Right cardiac atrium (tissue), 5 donors: Measurements from ENCODE around the gene ZSCAN21. TPM values are rescaled to one million over a fixed set of nuclear protein-coding genes. Genes with fewer than 3 reads are reported as not detected.

Experiments used
- ATAC-seq, 2 donors: fragments of 200-7000 bp; cut with Tn5 transposase; one replicate each; pipeline versions ENCODE4 v1.8.0 to v1.9.1; 2020; ENCODE audit warnings: moderate library complexity in 2 of 2, mild to moderate bottlenecking in 1 of 2
- DNase-seq, 3 donors: peaks; one replicate each; pipeline ENCODE4 v3.0.0-alpha.2; 2020
- H3K27ac ChIP-seq: one replicate; pipeline ENCODE4 v1.5.1; 2013; ENCODE audit warnings: mild to moderate bottlenecking, low read length, control low read depth, moderate library complexity
- H3K27me3 ChIP-seq: one replicate; pipeline ENCODE4 v1.6.1; 2013; ENCODE audit not compliant: control insufficient read depth, insufficient read depth
- H3K4me1 ChIP-seq: one replicate; pipeline ENCODE4 v1.6.1; 2013; ENCODE audit warnings: low read length; ENCODE audit not compliant: control insufficient read depth, insufficient read depth
- H3K4me3 ChIP-seq: one replicate; pipeline ENCODE4 v1.5.1; 2013; ENCODE audit warnings: low read length, control low read depth
- H3K9me3 ChIP-seq: one replicate; pipeline ENCODE4 v1.6.1; 2013; ENCODE audit warnings: low read length; ENCODE audit not compliant: control insufficient read depth
- WGBS: extraction: QIAGEN DNeasy Blood & Tissue Kit; methylation state at CpG from one replicate; pipeline ENCODE4 v1.1.7; 2013; 5-methylcytosine and 5-hydroxymethylcytosine counted together
- intact Hi-C, 4 donors: fragments of 100-400 bp; cut with DNase I; formaldehyde crosslinking; loops; one replicate each; pipeline versions ENCODE4 v1.11.0 to v1.14.0; 2022 to 2023
- polyA plus RNA-seq: library from polyadenylated mRNA; stranded (reverse); fragments of 200-250 nt; gene quantifications from one replicate; pipeline ENCODE4 v1.2.3, GENCODE V29; 2013
- total RNA-seq, 4 donors: library from RNA; stranded (reverse); fragmentation: NEBNext Ultra II Directional; extraction: Animal tissue kit (Norgen Biotek cat#: 25700); gene quantifications; one replicate each; pipeline ENCODE4 v1.2.1, GENCODE V29; 2021
- donor health status: healthy with polysubstance abuse.
- donor health status: DM: no; HTN: yes; CAD: no.
- donor health status: DM: no; HTN: no; CAD: no.
- donor health status: DM: no; HTN: yes; CAD: no; lungs with severe emphysema.
- donor health status: DM: yes; HTN: yes; CAD: no.

ZSCAN21 gene
- total and polyA plus RNA-seq, 5 donors: 6.2 to 8.6 (median 7.6) TPM

- H3K9me3 ChIP-seq: no peaks in the 10 kb centered on the region
- intact Hi-C loops: no loop called here
- no peaks in the 10 kb centered on the region for H3K4me1 ChIP-seq
- H3K27ac ChIP-seq: no peak overlapping the region
- H3K4me3 ChIP-seq: no peak overlapping the region
- ATAC-seq: no peak
- DNase-seq: no peak
- WGBS: 95% methylated on average over 6 of the region's 6 CpGs
- H3K27me3 ChIP-seq: no peaks in the 10 kb centered on the region
Measured at GRCh38 chr7:100033526-100033925, 16.0 kb upstream of the ZSCAN21 start.

GRCh38 chr7:100034871-100035510, 14.6 kb upstream of the ZSCAN21 start:
- intact Hi-C loops: no loop called here
- Histone ChIP-seq H3K4me1 (no peaks in the 10 kb centered on the region), H3K4me3 (no peak overlapping the region), H3K9me3 (no peaks in the 10 kb centered on the region), H3K27ac (no peak overlapping the region), H3K27me3 (no peaks in the 10 kb centered on the region)
- no peak for ATAC-seq
- 81% methylated on average over 8 of the region's 8 CpGs for WGBS
- DNase-seq: no peak

- 95% methylated on average over 6 of the region's 6 CpGs for WGBS
- ATAC-seq (no peak), DNase-seq (no peak)
- H3K27ac ChIP-seq: no peak overlapping the region
- H3K4me1 ChIP-seq: no peaks in the 10 kb centered on the region
- H3K9me3 ChIP-seq: no peaks in the 10 kb centered on the region
- intact Hi-C loops: no loop called here
- no peaks in the 10 kb centered on the region for H3K27me3 ChIP-seq
- H3K4me3 ChIP-seq: no peak overlapping the region
Measured at GRCh38 chr7:100035876-100036275, 13.7 kb upstream of the ZSCAN21 start.

GRCh38 chr7:100038326-100038725, 11.2 kb upstream of the ZSCAN21 start:
- ATAC-seq (no peak), DNase-seq (no peak)
- Histone ChIP-seq H3K4me3 (no peak overlapping the region), H3K9me3 (no peaks in the 10 kb centered on the region), H3K27ac (no peak overlapping the region), H3K4me1 (no peaks in the 10 kb centered on the region), H3K27me3 (no peaks in the 10 kb centered on the region)
- WGBS: 93% methylated on average over 7 of the region's 7 CpGs
- intact Hi-C loops: no loop called here

GRCh38 chr7:100040575-100040974, 9.0 kb upstream of the ZSCAN21 start:
- intact Hi-C loops: no loop called here
- H3K4me3 ChIP-seq: no peak overlapping the region
- H3K27ac ChIP-seq: no peak overlapping the region
- no peaks in the 10 kb centered on the region for H3K4me1 ChIP-seq
- no peaks in the 10 kb centered on the region for H3K27me3 ChIP-seq
- ATAC-seq (no peak), DNase-seq (no peak)
- WGBS: 68% methylated on average over 7 of the region's 7 CpGs
- H3K9me3 ChIP-seq: no peaks in the 10 kb centered on the region

- no peak overlapping the region for H3K27ac ChIP-seq
- no peak overlapping the region for H3K4me3 ChIP-seq
- H3K4me1 ChIP-seq: no peaks in the 10 kb centered on the region
- DNase-seq (no peak), ATAC-seq (no peak)
- WGBS: 64% methylated on average over 6 of the region's 6 CpGs
- no peaks in the 10 kb centered on the region for H3K9me3 ChIP-seq
- intact Hi-C loops: no loop called here
- no peaks in the 10 kb centered on the region for H3K27me3 ChIP-seq
Measured at GRCh38 chr7:100044718-100045117, 4.9 kb upstream of the ZSCAN21 start.

- Histone ChIP-seq H3K4me3 (no peak overlapping the region), H3K9me3 (no peaks in the 10 kb centered on the region), H3K27ac (no peak overlapping the region), H3K4me1 (no peaks in the 10 kb centered on the region), H3K27me3 (no peaks in the 10 kb centered on the region)
- ATAC-seq (no peak), DNase-seq (no peak)
- intact Hi-C loops: no loop called here
- 96% methylated on average over 4 of the region's 4 CpGs for WGBS
Measured at GRCh38 chr7:100048680-100049079, 894 bp upstream of the ZSCAN21 start.

GRCh38 chr7:100051611-100052010, 2.0 kb downstream of the ZSCAN21 start:
- 84% methylated on average over 3 of the region's 3 CpGs for WGBS
- H3K27ac ChIP-seq: no peak overlapping the region
- no peaks in the 10 kb centered on the region for H3K27me3 ChIP-seq
- H3K4me3 ChIP-seq: no peak overlapping the region
- ATAC-seq: no peak
- intact Hi-C loops: no loop called here
- DNase-seq: no peak
- no peaks in the 10 kb centered on the region for H3K9me3 ChIP-seq
- no peaks in the 10 kb centered on the region for H3K4me1 ChIP-seq

GRCh38 chr7:100053215-100053614, 3.6 kb downstream of the ZSCAN21 start:
- DNase-seq: no peak
- no peak overlapping the region for H3K27ac ChIP-seq
- ATAC-seq: no peak

GRCh38 chr7:100057006-100057405, 7.4 kb downstream of the ZSCAN21 start:
- intact Hi-C loops: no loop called here
- no peaks in the 10 kb centered on the region for H3K9me3 ChIP-seq
- H3K27ac ChIP-seq: no peak overlapping the region
- 95% methylated on average over 10 of the region's 10 CpGs for WGBS
- no peaks in the 10 kb centered on the region for H3K4me1 ChIP-seq
- DNase-seq (no peak), ATAC-seq (no peak)
- no peaks in the 10 kb centered on the region for H3K27me3 ChIP-seq
- no peak overlapping the region for H3K4me3 ChIP-seq

More at GRCh38 chr7:100053215-100053614, 3.6 kb downstream of the ZSCAN21 start:
- Histone ChIP-seq H3K27me3 (no peaks in the 10 kb centered on the region), H3K4me1 (no peaks in the 10 kb centered on the region), H3K9me3 (no peaks in the 10 kb centered on the region), H3K4me3 (no peak overlapping the region)
- intact Hi-C loops: no loop called here
- 55% methylated on average over 3 of the region's 3 CpGs for WGBS

GRCh38 chr7:100059251-100059739, 9.7 kb downstream of the ZSCAN21 start:
- 78% methylated on average over 5 of the region's 5 CpGs for WGBS
- Histone ChIP-seq H3K9me3 (no peaks in the 10 kb centered on the region), H3K4me3 (no peak overlapping the region), H3K27ac (no peak overlapping the region), H3K27me3 (no peaks in the 10 kb centered on the region), H3K4me1 (no peaks in the 10 kb centered on the region)
- intact Hi-C loops: no loop called here
- ATAC-seq (peak in 1 of 2 donors; percentile 28), DNase-seq (no peak)
